SHP77 treated with DMSO at 0.1 percent for 48 hours (cell line): ENCODE measurements around the gene FBXO11.

ENCODE experiments used
- DNase-seq: peaks from one replicate; lab custom pipeline; 2025; lab: John Stamatoyannopoulos, UW

Gene FBXO11

DNA sequence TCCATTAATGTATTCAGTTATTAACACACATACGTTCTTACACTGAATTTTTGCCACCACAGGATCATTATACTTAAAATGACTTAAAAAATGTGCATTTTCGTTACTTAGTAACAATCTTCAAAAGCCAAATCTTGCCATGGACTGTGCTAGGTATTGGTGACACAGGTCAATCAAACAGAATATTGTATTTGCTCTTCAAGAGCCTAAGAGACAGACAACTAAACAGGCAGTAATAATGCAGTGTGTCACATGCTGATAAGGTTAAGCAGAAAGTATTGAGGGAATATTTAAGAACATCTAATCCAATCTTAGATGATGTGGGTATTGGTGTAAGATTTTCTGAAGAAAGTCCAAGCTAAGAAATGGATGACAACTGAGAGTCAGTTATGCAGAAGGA lies 56.9 kb downstream of the FBXO11 start:
- no peak for DNase-seq

- no peak for DNase-seq
These were observed 62.1 kb downstream of the FBXO11 start for GRCh38 chr2:47844162-47844561.

DNA sequence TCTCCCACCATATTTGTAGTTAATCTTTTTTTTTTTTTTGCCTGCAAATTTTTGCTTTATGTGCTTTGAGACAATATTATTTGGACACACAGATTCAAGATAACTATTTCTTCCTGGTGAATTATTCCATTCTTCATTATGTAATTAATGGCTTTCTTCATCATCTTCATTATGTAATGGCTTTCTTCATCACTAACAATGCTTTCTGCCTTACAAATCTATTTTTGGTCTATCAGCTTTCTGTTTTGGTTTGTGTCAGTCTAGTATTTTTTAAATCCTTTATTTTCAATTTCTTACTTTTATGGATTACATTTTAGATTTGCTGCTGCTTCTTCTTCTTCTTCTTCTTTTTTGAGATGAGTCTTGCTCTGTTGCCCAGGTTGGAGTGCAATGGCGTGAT lies 62.9 kb downstream of the FBXO11 start:
- no peak for DNase-seq

DNA sequence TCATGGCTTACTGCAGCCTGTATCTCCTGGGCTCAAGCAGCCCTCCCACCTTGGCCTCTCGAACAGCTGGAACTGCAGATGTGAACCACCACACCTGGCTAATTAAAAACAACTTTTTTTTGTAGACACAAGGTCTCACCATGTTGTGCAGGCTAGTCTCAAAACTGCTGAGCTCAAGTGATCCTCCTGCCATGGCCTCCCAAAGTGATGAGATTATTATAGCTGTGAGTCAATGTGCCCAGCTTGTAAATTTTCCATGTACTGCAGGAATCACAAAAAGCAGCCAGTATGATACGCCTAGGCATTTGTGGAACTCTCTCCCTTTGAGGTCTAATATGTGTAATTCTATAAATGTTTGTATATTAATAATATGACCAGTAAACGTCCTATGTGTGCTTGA lies 63.5 kb downstream of the FBXO11 start:
- DNase-seq: no peak

GRCh38 chr2:47838686-47839085 lies 67.6 kb downstream of the FBXO11 start:
- no peak for DNase-seq

GRCh38 chr2:47838249-47838648 lies 68.0 kb downstream of the FBXO11 start:
- no peak for DNase-seq

- no peak for DNase-seq
These were observed 72.8 kb downstream of the FBXO11 start for GRCh38 chr2:47833516-47833968.

GRCh38 chr2:47822518-47822917 lies 83.8 kb downstream of the FBXO11 start:
- DNase-seq: no peak

DNA sequence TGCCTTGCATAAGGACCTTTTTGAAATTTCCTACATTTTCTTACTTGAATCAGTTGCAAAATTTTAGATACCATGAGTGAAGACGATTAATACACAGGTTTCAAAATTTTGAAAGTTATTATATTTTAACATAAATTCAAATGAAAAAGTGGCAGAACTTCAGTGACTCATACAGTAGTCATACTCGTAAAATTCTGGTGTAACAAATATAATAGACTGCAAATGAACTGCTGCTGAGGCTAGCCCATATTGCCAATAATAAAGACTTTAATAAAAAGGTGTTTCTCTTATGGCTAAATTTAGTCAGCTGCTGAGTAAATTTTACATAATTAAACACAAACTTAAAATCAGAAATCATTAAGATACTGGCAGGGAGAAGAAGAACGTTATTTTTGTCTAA lies 86.5 kb downstream of the FBXO11 start:
- no peak for DNase-seq

DNA sequence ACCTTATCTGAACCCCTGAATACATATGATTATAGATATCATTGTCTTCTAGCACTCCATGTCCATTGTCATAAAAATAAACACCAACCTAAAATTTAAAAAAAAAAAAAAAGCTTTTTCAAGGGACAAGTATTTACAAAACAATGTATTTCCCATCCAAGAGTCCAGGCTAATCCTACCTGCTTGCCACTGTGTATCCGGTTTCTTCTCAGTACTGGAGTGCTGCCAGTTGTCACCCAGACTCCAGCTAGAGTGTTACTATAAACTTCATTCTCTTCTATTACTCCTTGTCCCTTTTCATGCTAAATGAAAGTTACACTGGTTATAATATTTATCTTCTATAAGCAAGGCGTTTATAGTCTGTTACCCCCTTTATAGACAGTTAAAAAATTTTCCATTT lies 87.5 kb downstream of the FBXO11 start:
- DNase-seq: no peak

DNA sequence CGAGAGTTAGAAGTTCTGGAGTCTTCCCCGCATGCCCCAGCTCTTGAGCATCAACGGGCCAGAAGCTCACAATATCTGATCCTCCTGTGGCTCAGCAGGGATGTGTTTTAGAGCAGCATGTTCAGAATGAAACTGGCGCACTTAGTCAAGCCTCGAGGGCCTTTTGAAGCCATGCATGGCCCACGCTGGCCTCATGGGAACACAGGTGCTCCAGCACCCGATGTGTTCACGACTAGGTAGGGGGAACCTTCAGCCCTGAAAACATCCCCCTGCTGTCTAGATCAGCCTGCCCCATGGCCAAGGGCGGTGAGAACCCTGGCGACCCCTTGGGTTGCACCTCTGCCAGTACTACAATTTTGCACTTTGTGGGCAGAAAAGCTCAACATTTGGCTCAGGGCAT lies 90.5 kb downstream of the FBXO11 start:
- no peak for DNase-seq

DNA sequence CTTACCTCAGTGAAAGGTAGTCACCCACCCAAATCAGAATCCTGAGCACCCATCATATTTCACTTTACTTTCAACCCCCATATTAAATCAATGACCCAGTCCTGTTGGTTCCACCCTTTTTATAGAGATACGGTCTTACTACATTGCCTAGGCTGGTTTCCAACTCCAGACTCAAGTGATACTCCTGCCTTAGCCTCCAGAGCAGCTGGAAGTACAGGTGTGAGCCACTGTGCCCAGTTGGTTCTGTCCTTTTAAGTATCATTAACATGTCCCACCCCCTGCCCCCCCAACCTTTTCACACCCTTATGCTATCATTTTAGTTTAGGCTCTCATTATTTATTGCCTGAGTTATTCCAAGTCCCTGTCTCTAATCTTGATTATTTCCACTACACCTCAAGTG lies 94.6 kb downstream of the FBXO11 start:
- DNase-seq: no peak

- no peak for DNase-seq
These were observed 95.4 kb downstream of the FBXO11 start for GRCh38 chr2:47810850-47811249.

DNA sequence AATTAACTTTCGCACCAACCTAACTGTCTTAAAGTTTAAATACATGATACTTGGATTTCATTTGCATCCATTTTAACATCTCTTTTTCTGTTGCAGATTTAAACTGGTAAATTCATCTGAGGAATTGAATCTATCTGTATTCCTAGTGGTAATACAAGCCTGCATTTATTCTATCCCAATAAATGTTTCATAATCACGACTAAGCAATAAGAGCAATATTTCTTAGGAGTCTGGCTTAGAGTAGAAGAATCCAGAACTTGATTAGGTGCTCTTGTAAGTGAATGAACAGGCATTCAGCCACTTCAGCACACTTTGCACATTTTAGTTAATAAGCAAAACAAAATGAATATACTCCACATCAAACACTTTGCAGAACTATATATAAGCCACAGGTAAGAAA lies 96.4 kb downstream of the FBXO11 start:
- DNase-seq: no peak

- DNase-seq: no peak
These were observed 97.7 kb downstream of the FBXO11 start for GRCh38 chr2:47808614-47809013.

DNA sequence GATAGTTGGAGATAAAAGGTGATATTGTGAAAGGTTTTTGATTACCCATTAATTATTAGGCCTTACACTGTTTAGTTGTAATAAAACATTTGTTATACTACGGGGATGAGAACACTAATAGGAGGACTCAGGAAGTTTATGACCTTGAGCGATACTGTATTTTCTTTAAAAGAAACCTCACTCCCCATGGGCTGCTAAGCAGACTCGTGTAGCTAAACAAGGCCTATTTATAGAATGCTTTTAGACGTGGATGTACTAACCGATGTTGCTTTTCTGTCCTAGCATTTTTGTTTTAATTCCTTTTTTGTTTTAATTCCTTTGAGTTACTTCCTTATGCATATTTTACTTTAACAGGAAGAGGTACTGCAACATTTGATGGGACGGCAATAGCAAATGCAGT lies 100.4 kb downstream of the FBXO11 start:
- no peak for DNase-seq

GRCh38 chr2:47803770-47804169 lies 102.5 kb downstream of the FBXO11 start:
- no peak for DNase-seq

DNA sequence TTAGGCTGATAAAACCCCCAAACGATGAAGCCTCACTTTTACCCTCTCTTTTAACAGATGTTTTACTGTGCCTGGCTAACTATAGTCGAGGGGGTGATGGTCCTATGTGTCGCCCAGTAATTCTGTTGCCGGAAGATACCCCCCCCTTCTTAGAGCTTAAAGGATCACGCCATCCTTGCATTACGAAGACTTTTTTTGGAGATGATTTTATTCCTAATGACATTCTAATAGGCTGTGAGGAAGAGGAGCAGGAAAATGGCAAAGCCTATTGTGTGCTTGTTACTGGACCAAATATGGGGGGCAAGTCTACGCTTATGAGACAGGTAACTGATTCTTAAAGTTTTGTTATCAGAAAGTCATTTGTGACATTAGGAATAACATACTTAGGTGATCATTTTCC lies 102.9 kb downstream of the FBXO11 start:
- DNase-seq: no peak

DNA sequence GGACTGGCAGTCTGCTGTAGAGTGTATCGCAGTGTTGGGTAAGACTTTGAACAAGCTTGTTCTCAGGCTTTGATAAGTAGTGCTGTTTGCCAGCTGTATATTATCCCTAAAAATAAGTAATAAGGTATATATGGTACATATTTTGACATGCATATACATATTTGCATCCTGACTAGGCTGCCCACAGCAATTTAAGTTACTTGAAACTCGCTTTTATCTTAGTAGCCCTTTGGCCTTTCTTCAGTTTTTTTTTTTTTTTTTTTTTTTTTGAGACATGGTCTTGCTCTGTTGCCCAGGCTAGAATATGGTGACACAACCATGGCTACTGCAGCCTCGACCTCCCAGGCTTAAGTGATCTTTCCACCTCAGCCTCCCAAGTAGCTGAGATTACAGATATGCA lies 105.2 kb downstream of the FBXO11 start:
- DNase-seq: no peak

DNA sequence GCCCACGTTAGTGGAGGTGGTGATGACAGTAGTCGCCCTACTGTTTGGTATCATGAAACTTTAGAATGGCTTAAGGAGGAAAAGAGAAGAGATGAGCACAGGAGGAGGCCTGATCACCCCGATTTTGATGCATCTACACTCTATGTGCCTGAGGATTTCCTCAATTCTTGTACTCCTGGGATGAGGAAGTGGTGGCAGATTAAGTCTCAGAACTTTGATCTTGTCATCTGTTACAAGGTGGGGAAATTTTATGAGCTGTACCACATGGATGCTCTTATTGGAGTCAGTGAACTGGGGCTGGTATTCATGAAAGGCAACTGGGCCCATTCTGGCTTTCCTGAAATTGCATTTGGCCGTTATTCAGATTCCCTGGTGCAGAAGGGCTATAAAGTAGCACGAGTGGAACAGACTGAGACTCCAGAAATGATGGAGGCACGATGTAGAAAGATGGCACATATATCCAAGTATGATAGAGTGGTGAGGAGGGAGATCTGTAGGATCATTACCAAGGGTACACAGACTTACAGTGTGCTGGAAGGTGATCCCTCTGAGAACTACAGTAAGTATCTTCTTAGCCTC lies 107.2 kb downstream of the FBXO11 start:
- DNase-seq: no peak

DNA sequence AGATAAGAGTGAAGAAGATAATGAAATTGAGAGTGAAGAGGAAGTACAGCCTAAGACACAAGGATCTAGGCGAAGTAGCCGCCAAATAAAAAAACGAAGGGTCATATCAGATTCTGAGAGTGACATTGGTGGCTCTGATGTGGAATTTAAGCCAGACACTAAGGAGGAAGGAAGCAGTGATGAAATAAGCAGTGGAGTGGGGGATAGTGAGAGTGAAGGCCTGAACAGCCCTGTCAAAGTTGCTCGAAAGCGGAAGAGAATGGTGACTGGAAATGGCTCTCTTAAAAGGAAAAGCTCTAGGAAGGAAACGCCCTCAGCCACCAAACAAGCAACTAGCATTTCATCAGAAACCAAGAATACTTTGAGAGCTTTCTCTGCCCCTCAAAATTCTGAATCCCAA lies 107.7 kb downstream of the FBXO11 start:
- DNase-seq: no peak

DNA sequence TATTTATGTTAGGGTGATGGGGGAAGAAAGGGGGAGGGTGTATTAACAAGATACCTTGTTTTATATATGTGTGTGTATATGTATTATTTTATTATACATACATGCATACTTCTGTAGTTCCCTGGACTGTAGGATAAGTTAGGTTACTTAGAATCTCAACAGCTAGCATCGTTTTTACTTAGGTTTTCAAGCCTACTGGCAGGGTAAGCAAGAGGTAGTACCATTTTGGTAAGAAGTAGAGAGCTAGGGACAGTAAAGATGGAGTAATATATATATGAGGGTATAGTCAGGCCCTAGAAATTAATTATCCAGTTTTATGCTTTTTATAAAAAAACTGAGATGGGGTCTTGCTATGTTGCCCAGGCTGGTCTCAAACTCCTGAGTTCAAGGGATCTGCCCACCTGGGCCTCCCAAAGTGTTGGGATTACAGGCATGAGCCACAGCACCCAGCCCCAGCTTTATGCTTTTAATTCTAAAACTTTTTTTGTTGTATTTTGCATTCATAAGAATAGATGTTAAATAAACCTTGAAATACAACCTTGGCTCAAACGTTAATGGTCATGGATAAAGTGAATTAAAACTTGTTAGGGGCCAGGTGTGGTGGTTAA lies 110.1 kb downstream of the FBXO11 start:
- no peak for DNase-seq

DNA sequence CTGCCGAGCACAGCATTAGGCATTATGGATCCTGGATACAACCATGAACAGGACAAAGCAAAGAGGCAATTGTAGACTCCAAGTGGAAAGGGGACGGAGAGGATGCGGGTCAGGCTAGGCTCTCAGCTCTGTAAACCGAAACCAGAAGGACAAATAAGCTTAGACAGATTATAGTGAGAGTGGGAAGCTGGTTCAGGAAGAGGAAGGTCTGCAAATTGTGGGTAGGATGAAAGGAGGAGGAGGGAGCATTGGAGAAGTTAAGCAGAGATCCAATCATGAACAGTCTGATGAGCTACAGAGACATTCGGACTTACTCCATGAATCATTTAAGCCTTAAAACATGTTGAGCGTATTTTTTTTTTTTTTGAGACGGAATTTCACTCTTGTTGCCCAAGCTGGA lies 120.3 kb downstream of the FBXO11 start:
- DNase-seq: no peak

DNA sequence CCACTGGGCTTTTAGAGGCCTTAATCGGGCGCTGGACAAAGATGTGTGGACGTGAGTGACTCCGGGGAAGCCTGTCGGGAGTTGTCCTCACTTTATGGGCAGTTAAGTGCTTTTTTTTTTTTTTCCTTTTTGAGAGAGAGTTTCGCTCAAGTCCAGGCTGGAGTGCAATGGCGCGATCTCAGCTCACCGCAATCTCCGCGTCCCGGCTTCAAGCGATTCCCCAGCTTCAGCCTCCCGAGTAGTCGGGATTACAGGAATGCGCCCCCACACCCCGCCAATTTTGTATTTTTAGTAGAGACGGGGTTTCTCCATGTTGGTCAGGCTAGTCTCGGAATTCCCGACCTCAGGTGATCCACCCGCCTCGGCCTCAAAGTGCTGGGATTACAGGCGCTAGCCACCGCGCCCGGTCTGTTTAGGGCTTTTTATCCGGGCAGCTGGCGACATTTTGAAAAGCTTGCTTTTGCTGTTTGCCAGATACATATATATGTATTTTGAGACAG lies 121.9 kb downstream of the FBXO11 start:
- no peak for DNase-seq
